ENCODE data around the gene USP32.

Gene USP32

DNA sequence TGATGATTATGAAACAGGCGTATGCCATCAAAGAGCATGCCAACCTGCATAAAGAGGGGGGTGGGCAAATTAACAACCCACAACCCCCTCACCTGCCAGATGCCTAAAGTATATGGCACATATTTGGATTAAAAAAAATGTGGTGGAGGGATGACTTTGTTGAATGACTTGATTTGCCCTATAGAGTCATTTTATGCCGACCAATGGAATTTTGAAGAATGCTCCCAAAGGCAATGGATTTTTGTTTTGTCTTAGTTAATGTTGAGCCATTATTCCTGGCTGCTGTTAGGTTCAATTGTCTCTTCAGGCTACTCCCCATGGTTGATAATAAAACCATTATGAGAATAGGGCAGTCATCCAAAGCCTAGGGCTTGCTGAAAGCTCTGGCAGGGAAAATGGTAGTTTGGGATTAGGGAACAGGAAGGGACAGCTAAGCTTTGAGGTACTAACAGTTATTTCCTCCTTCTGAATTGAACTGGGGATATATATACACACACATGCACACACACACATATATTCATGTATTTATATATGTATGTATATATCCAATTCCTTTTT, 24.5 kb upstream of the USP32 start:
- in situ Hi-C loops (cut with HindIII; ENCODE audit: low sequenced_read_pairs), result no loop called here
- H3K4me3 ChIP-seq (ENCODE audit: low read depth, low read length), result no peak overlapping the region
- TF ChIP-seq, protein P1, sequence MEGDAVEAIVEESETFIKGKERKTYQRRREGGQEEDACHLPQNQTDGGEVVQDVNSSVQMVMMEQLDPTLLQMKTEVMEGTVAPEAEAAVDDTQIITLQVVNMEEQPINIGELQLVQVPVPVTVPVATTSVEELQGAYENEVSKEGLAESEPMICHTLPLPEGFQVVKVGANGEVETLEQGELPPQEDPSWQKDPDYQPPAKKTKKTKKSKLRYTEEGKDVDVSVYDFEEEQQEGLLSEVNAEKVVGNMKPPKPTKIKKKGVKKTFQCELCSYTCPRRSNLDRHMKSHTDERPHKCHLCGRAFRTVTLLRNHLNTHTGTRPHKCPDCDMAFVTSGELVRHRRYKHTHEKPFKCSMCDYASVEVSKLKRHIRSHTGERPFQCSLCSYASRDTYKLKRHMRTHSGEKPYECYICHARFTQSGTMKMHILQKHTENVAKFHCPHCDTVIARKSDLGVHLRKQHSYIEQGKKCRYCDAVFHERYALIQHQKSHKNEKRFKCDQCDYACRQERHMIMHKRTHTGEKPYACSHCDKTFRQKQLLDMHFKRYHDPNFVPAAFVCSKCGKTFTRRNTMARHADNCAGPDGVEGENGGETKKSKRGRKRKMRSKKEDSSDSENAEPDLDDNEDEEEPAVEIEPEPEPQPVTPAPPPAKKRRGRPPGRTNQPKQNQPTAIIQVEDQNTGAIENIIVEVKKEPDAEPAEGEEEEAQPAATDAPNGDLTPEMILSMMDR (IDR thresholded peaks at IDR 0.05; ENCODE audit: low read depth, low read length), result no peak
- no peak for DNase-seq (ENCODE audit: low read depth, low spot score)

DNA sequence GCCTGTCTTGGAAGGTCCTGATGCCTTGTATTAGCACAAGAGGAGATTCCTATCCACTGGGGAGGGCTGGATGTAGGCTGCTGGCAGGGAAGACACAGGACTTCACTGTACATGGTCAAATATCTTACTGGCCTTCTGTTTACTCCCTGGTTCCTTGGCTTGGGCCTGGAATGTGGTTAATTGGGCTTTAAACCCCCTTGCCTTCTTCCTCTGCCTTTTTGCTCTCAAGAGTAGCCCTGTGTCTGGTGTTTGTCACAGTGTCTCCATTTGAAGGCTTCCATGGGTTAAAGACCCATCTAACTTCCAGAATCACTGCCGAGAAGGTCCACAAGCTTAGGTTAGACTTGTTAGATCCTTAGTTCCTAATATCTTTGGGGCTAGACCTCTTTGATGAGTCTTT, 23.2 kb upstream of the USP32 start:
- TF ChIP-seq, protein P1 (IDR thresholded peaks at IDR 0.05; ENCODE audit: low read depth, low read length), result no peak
- no peak overlapping the region for H3K4me3 ChIP-seq (ENCODE audit: low read depth, low read length)
- no peak for DNase-seq (ENCODE audit: low read depth, low spot score)
- in situ Hi-C loops (cut with HindIII; ENCODE audit: low sequenced_read_pairs), result no loop called here

DNA sequence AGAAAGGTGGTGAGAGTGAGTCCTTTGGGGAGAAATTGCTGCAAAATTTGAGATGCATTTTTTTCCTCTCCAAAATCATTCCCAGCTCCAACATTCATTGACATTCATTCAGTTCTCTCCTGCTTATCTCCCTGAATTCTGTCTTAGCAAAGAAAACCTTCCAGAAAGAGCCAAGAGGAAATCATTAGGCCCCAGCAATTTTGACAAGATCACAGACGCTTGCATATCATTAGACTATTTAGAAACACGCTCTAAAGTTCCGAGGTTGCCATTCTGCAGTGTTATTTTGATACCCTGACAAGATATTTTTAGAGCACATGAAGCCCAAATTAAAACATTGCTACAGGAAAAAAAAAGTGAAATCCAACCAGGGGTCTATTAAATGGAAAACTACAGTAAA, 20.8 kb upstream of the USP32 start:
- no peak overlapping the region for H3K4me3 ChIP-seq (ENCODE audit: low read depth, low read length)
- in situ Hi-C loops (cut with HindIII; ENCODE audit: low sequenced_read_pairs), result no loop called here
- TF ChIP-seq, protein P1 (IDR thresholded peaks at IDR 0.05; ENCODE audit: low read depth, low read length), result no peak

DNA sequence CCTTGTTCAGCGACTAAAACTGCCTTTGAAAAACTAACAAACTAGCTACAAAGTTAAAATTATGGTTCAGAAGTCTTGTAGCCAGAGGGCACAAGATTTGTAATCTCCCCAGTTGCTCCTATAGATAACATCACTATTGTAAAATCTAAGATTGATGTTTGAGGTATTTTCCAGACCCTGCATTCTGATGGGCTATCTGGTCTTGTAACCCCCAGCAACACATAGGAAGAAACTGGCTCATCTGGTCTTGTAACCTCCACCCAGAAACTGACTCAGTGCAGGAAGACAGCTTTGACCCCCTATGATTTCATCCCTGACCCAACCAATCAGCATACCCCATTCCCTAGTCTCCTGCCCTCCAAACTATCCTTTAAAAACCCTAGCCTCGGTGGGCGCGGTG, 18.1 kb upstream of the USP32 start:
- in situ Hi-C loops (cut with HindIII; ENCODE audit: low sequenced_read_pairs), result no loop called here
- DNase-seq (ENCODE audit: low read depth, low spot score), result no peak
- TF ChIP-seq, protein P1 (IDR thresholded peaks at IDR 0.05; ENCODE audit: low read depth, low read length), result no peak
- H3K4me3 ChIP-seq (ENCODE audit: low read depth, low read length), result no peak overlapping the region

More for the DNA sequence above, 20.8 kb upstream of the USP32 start:
- no peak for DNase-seq (ENCODE audit: low read depth, low spot score)

DNA sequence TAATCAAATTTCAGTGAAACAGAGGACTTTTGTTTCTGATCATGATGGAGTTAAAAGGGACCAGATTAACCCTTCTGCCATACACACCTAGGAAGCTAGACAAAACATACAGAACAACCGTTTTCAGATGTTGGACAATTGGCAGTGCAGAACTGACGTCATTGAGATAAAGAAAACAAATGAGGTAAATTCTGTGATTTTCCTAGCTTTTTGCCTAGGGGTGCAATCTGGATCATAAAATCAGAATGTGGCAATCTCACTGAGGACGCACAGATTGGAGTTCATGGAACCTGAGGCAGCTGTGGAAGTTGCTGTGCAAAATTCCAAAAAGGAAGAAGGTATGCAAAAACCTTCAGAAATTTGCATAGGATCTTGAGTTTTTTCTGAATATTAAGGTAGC, 15.0 kb upstream of the USP32 start:
- no peak overlapping the region for H3K4me3 ChIP-seq (ENCODE audit: low read depth, low read length)
- no peak for DNase-seq (ENCODE audit: low read depth, low spot score)
- in situ Hi-C loops (cut with HindIII; ENCODE audit: low sequenced_read_pairs), result no loop called here
- TF ChIP-seq, protein P1 (IDR thresholded peaks at IDR 0.05; ENCODE audit: low read depth, low read length), result no peak

DNA sequence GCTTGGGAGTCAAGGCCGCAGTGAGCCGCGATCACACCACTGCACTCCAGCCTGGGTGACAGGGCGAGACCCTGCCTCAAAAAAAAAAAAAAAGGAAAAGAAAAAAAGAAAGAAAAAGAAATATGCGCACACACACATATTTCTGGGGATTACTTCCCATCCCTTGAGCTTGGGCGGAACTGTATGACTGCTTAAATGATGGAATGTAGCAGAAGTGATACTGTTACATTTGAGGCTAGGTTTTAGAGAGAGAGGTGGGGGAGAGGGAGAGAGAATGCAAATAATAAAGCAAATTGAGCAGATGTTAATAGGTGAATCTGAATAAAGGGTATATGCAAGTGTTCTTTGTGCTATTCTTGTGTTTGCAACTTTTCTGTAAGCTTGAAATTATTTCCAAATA, 12.0 kb upstream of the USP32 start:
- in situ Hi-C loops (cut with HindIII; ENCODE audit: low sequenced_read_pairs), result no loop called here
- no peak overlapping the region for H3K4me3 ChIP-seq (ENCODE audit: low read depth, low read length)
- no peak for DNase-seq (ENCODE audit: low read depth, low spot score)
- TF ChIP-seq, protein P1 (IDR thresholded peaks at IDR 0.05; ENCODE audit: low read depth, low read length), result no peak

DNA sequence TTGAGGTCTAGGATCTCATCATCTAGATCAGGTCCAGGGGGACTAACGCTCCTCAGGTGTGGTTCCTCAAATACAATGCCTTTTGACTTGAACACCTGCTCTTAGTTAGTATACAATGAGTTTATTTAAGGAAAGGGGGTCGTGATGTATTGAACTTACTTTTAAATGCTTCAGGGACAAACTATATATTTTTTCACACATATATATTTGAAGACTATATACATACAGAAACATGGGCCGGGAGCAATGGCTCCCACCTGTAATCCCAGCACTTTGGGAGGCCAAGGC, 11.5 kb upstream of the USP32 start:
- TF ChIP-seq, protein P1 (IDR thresholded peaks at IDR 0.05; ENCODE audit: low read depth, low read length), result no peak
- H3K4me3 ChIP-seq (ENCODE audit: low read depth, low read length), result no peak overlapping the region
- in situ Hi-C loops (cut with HindIII; ENCODE audit: low sequenced_read_pairs), result no loop called here

More for the DNA sequence above, 11.5 kb upstream of the USP32 start:
- DNase-seq (ENCODE audit: low read depth, low spot score), result no peak

Measured in astrocyte of the spinal cord (primary cell).